Fibroblast of skin of left biceps (primary cell): Measurements from ENCODE around the gene FYTTD1.

Experiments used
- DNase-seq, 2 experiments: peaks; one replicate each; pipeline ENCODE4 v3.0.0-alpha.2; 2013; ENCODE audit warnings: low read depth in 2 of 2

Gene FYTTD1

GRCh38 chr3:197833930-197834715 lies 84.4 kb downstream of the FYTTD1 start:
- DNase-seq = no peak

- DNase-seq = no peak
Observed at GRCh38 chr3:197835509-197835908, 85.8 kb downstream of the FYTTD1 start.

GRCh38 chr3:197836244-197836643 lies 86.6 kb downstream of the FYTTD1 start:
- DNase-seq = no peak
